Transverse colon (tissue), 4 donors: ENCODE data around the gene ANKRD30BL. TPM values are rescaled to one million over a fixed set of nuclear protein-coding genes. Genes with fewer than 3 reads are reported as not detected.
"Not testable (repeated sequence)": the region's sequence is repeated elsewhere in the genome, so short reads cannot be mapped to it uniquely, and the experiment has no call there.

Experiments used
- DNase-seq: peaks from one replicate; pipeline ENCODE4 v3.0.0-alpha.2; 2019
- H3K27ac ChIP-seq, 4 donors: fragments of 200-600 bp; sonication (generic); 2 replicates each; pipeline ENCODE4 v1.5.1; 2016 to 2018; ENCODE audit warnings: inconsistent platforms in 4 of 4
- H3K27me3 ChIP-seq: fragments of 200-600 bp; sonication (generic); 2 replicates; pipeline ENCODE4 v1.5.1; 2017; ENCODE audit warnings: inconsistent platforms
- H3K36me3 ChIP-seq, 4 donors: fragments of 200-600 bp; sonication (generic); 2 replicates each; pipeline ENCODE4 v1.5.1; 2017 to 2019; ENCODE audit warnings: inconsistent platforms in 4 of 4
- H3K4me1 ChIP-seq, 4 donors: fragments of 200-600 bp; sonication (generic); 2 replicates each; pipeline ENCODE4 v1.5.1; 2017 to 2020; ENCODE audit warnings: inconsistent platforms in 4 of 4
- H3K4me3 ChIP-seq, 4 donors: fragments of 200-600 bp; sonication (generic); 1 replicate in 1 of 4; 2 replicates in 3 of 4; pipeline versions ENCODE4 v1.5.1 to v1.6.1; 2017 to 2019; ENCODE audit warnings: inconsistent platforms in 4 of 4
- H3K9me3 ChIP-seq, 2 donors: fragments of 200-600 bp; sonication (generic); 2 replicates each; pipeline ENCODE4 v1.5.1; 2017 to 2019; ENCODE audit warnings: inconsistent platforms in 2 of 2
- WGBS, 2 donors: methylation state at CpG; one replicate each; pipeline ENCODE4 v1.1.5; 2018; ENCODE audit warnings: low coverage in 1 of 2; 5-methylcytosine and 5-hydroxymethylcytosine counted together
- in situ Hi-C, 4 donors: fragments of 200-750 bp; cut with MboI; loops; one replicate each; pipeline versions ENCODE4 v1.15.0 to v1.15.1; 2017; ENCODE audit warnings: low sequenced_read_pairs in 3 of 4, low pct_ligation_motif_present in 1 of 4, low pct_unique_long_range_greater_than_20kb in 1 of 4
- intact Hi-C: fragments of 100-400 bp; cut with DNase I; formaldehyde crosslinking; loops from one replicate; pipeline ENCODE4 v1.15.1; 2023; ENCODE audit warnings: low total_unique reads
- small RNA-seq, 4 donors: library from RNA; depleted of rRNA; stranded (forward); fragments of <200 nt; gene quantifications; one replicate each; pipeline ENCODE3, GENCODE V24; 2016
- total RNA-seq, 4 donors: library from RNA; depleted of rRNA; stranded (reverse); fragments of >200 nt; gene quantifications; one replicate each; pipeline ENCODE4 v1.1.0, GENCODE V29; 2016
- TF ChIP-seq, protein P1 (sequence below), 5 experiments: fragments of 200-600 bp in 3 of 5; fragments of 450-650 bp in 2 of 5; sonication (generic) in 3 of 5; IDR thresholded peaks; 1 replicate in 2 of 5; 2 replicates in 3 of 5; pipeline ENCODE4 v1.5.1; 2016 to 2017; ENCODE audit warnings: antibody characterized with exemption in 5 of 5, inconsistent platforms in 3 of 5, mild to moderate bottlenecking in 2 of 5, moderate library complexity in 1 of 5

Gene ANKRD30BL
- not detected for total RNA-seq

DNA sequence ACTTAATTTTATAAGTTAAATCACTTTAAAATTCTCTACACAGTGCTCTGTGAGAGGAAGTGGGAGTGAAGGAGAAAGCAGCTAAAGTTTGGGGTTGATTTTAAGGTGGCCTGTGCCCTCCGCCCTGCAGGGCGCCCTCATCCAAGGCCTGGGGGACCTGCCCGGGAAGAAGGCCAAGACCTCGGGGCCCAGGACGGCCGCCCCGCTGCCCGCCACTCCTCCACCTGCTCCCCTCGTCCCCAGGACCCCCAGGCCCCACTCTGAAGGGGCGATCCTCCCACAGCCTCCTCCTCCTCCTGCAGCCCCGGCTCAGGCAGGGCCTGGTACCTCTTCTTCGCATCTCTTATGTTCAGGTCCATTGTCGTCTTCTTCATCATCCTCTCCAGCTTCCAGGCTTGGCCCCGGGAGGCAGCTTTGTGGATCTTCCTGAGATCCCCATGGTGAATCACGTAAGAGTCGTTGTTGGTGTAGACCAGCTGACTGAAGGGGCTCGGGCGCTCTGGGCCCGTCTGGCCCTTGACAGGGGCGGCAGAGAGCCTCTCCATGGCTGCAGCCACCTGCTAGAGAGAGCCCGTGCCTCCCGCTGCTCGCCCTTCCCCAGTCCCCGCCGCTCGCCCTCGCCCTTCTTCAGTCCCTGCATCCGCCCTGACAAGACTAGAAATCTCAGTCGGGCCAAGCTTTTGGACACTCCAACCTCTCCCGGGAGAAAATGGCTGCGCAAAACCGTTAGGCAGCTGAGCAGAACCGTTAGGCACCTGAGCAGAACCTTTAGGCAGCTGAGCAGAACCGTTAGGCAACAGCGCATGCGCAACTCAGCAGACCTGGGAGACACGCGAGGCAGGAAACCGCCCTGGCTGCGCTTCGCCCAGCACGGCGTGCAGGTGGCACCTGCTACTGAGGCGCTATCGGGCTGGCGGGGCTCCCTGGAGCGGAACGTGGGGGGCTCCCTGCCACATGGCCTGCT lies at the start of gene ANKRD30BL:
ANKRD30BL (minus strand) TSS at position 792 of the 964 bp plus-strand sequence; CDS start at position 545, 247 bp downstream.
- H3K36me3 ChIP-seq, H3K9me3 ChIP-seq, H3K4me1 ChIP-seq, H3K4me3 ChIP-seq, H3K27me3 ChIP-seq, intact Hi-C loops, DNase-seq, in situ Hi-C loops, H3K27ac ChIP-seq: not testable (repeated sequence)
- 91 to 100% methylated on average over 5 to 47 of the region's 48 CpGs for WGBS, 2 donors

DNA sequence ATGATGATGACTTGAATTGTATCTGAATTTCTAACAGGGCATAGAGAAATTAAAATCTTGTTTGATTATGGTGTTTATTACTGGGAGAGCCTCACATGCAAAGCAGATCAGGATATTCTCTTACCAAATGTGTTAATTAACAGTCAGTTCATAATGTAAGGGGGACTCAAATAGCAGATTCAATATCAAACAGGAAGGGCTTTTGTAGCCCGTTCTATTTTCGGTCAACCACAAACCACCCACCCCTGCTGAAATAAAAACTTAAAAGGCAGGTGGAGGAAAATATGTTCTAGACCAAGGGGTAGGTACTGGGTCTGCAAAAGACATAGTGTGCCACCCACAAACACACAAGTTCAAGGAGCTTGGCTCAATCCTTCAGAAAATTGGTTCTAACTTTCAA lies 41.1 kb upstream of the ANKRD30BL start:
- H3K4me1 ChIP-seq, DNase-seq, H3K36me3 ChIP-seq, in situ Hi-C loops, H3K27me3 ChIP-seq, H3K27ac ChIP-seq, H3K4me3 ChIP-seq, intact Hi-C loops, H3K9me3 ChIP-seq: not testable (repeated sequence)
- WGBS, 2 donors = 54 to 83% methylated on average over 2 of the region's 2 CpGs

GRCh38 chr2:132192854-132193253 lies 31.1 kb upstream of the ANKRD30BL start:
- H3K27me3 ChIP-seq, H3K36me3 ChIP-seq, intact Hi-C loops, in situ Hi-C loops, H3K9me3 ChIP-seq, H3K4me1 ChIP-seq, H3K27ac ChIP-seq, H3K4me3 ChIP-seq, DNase-seq: not testable (repeated sequence)
- WGBS, 2 donors = 60 to 78% methylated on average over 1 to 5 of the region's 5 CpGs

- H3K4me3 ChIP-seq, H3K4me1 ChIP-seq, in situ Hi-C loops, H3K27me3 ChIP-seq, H3K27ac ChIP-seq, H3K9me3 ChIP-seq, H3K36me3 ChIP-seq, DNase-seq, intact Hi-C loops: not testable (repeated sequence)
- 33 to 56% methylated on average over 1 of the region's 1 CpG for WGBS, 2 donors
Measured at GRCh38 chr2:132167100-132167499, 5.3 kb upstream of the ANKRD30BL start.

DNA sequence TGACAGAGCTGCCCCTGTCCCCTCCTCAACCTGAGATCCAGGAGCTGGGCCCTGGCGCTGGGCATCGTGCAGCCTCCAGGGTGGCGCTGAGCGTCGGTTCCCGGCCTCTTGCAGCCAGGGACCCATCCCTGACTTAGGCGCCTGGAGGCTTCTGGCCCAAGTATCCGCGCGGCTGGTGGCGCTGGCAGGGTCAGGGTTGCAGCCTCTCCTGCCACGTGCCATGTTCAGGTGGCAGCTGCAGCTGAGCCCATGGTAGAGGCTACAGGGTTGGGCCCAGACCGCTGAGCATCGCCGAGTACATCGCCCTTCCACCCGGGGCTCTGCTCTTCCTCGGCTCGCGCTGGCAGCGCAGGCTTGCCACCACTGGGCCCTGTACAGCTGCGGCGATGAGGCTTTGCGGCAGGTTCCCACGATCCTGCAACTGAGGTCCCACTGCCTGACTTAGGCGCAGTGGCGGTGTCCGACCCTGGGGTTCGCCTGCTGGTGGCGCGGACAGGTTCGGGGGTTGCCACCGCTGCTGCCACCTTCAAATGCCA lies 441 bp upstream of the ANKRD30BL start:
- in situ Hi-C loops, H3K36me3 ChIP-seq, H3K9me3 ChIP-seq, H3K4me1 ChIP-seq, H3K27ac ChIP-seq, H3K27me3 ChIP-seq, intact Hi-C loops, DNase-seq, H3K4me3 ChIP-seq: not testable (repeated sequence)
- WGBS, 2 donors = 96% methylated on average over 23 of the region's 33 CpGs; no CpG with 5 or more reads in 1 of the 2 donors

DNA sequence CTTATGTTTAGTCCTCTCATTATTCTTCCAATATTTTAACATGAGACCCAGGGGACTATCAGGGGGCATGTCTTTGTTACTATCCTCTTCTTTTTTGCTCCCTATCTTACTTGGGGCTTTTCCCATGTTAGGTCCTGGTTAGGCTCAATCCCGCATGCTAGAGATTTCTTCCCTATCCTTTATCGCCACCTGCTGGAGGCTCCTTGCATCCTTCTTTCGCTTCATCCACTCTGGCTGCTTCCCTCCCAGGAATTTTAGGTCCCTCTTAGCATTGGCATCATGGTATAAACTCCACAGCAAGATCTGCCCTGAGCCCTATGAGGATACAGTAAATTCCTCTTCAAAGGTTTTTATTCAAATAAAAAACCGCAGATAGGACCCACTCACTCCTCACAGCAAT lies 15.0 kb downstream of the ANKRD30BL start:
- TF ChIP-seq, protein P1, sequence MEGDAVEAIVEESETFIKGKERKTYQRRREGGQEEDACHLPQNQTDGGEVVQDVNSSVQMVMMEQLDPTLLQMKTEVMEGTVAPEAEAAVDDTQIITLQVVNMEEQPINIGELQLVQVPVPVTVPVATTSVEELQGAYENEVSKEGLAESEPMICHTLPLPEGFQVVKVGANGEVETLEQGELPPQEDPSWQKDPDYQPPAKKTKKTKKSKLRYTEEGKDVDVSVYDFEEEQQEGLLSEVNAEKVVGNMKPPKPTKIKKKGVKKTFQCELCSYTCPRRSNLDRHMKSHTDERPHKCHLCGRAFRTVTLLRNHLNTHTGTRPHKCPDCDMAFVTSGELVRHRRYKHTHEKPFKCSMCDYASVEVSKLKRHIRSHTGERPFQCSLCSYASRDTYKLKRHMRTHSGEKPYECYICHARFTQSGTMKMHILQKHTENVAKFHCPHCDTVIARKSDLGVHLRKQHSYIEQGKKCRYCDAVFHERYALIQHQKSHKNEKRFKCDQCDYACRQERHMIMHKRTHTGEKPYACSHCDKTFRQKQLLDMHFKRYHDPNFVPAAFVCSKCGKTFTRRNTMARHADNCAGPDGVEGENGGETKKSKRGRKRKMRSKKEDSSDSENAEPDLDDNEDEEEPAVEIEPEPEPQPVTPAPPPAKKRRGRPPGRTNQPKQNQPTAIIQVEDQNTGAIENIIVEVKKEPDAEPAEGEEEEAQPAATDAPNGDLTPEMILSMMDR (IDR thresholded peaks at IDR 0.05) = peak; percentile 54 to 68 (median 57)
- H3K9me3 ChIP-seq, H3K4me1 ChIP-seq, H3K36me3 ChIP-seq, H3K27ac ChIP-seq, H3K4me3 ChIP-seq, H3K27me3 ChIP-seq, intact Hi-C loops, in situ Hi-C loops: not testable (repeated sequence)
- DNase-seq = peak; percentile 55
- WGBS, 2 donors = 0 to 2% methylated on average over 3 to 4 of the region's 4 CpGs

Small RNA genes lying within 50 kb of the gene (small RNA-seq; reads per million reads assigned to genes)
- 0 reads per million in 4 donors for gene RNU6-1132P
